Fibroblast of skin of back (primary cell): ENCODE data around the gene TUFT1. TPM values are rescaled to one million over a fixed set of nuclear protein-coding genes. Genes with fewer than 3 reads are reported as not detected.

Source experiments
- DNase-seq: peaks from one replicate; pipeline ENCODE4 v3.0.0-alpha.2; 2013
- polyA plus RNA-seq, 2 experiments: library from polyadenylated mRNA; unstranded; fragments of 120-200 nt; gene quantifications; one replicate each; pipeline ENCODE4 v1.2.1, GENCODE V29; 2013; ENCODE audit not compliant: insufficient read length in 2 of 2

TUFT1 gene, protein sequence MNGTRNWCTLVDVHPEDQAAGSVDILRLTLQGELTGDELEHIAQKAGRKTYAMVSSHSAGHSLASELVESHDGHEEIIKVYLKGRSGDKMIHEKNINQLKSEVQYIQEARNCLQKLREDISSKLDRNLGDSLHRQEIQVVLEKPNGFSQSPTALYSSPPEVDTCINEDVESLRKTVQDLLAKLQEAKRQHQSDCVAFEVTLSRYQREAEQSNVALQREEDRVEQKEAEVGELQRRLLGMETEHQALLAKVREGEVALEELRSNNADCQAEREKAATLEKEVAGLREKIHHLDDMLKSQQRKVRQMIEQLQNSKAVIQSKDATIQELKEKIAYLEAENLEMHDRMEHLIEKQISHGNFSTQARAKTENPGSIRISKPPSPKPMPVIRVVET
- 31.3 TPM for polyA plus RNA-seq (2013, experiment 1 of 2; ENCODE audit: insufficient read length)
- polyA plus RNA-seq (2013, experiment 2 of 2; ENCODE audit: insufficient read length), result 30.8 TPM

DNA sequence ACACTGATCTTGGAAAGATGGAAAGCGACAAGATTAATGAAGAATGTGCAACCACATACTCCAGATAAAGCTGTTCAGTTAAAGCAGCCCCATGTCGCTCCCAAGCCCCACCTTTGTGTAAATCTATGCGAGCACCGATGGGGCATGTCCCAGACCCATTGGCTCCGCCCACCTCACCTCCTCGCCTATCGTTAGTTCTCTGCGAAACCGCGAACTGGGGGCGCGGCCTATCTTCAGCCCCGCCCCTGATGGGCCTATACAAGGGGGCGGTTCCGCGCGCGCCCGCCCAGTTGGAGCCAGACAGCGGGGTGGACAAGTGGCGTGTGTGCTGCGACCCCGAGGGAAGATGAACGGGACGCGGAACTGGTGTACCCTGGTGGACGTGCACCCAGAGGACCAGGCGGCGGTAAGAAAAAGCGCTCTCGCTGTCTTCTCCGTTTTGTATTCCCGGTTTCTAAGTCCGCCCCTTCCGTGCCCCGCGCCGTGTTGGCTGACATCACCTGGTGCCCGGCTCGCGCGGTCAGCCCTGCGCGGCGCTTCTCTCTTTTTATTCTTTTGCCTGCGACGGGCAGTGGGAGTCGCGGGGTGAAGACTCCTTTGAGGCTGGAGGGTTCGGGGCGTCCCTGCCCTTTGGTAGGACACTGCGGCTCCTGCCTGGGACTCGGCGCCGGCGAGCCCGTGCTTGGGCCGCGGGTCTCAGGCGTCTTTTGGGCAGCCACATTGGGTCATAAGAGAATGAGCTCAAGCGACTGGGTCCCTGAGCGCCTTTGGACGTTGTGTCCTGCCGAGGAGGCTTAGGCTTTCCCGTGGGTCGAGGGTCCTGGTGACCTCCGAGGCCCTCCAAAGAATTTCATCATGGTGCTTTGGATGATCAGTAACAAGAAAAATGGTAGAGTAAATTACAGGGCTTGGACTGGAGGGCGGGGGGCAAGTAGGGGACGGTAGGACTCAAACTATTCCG lies at the start of gene TUFT1:
TUFT1 (plus strand) TSS at position 289 of the 961 bp plus-strand sequence; CDS start at position 347, 58 bp downstream.
- peak; percentile 92 for DNase-seq

GRCh38 chr1:151491641-151492040 lies 48.5 kb upstream of the TUFT1 start:
- DNase-seq, result no peak

GRCh38 chr1:151492120-151492519 lies 48.0 kb upstream of the TUFT1 start:
- no peak for DNase-seq

DNA sequence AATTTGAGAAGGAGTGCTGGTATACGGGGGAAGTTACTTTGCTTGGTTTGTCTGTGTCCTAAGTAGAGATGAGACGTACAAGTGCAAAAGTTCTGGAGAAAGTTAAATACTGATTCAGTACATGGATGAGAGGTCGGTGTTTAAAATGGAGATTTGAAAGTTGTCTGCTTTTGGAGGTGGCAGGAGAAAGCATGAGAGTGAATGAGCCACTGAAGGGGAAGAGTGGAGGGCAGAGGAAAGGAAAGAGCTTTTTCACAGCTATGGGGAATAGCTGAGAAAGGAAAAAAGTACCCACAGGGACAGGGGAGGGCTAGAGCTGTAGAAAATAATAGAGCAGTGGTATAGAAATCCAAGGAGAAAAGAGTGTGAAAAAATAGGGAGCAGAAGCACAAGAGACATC lies 47.1 kb upstream of the TUFT1 start:
- no peak for DNase-seq

GRCh38 chr1:151494741-151495281 lies 45.3 kb upstream of the TUFT1 start:
- peak; percentile 71 for DNase-seq

GRCh38 chr1:151495316-151495715 lies 44.8 kb upstream of the TUFT1 start:
- DNase-seq, result no peak

DNA sequence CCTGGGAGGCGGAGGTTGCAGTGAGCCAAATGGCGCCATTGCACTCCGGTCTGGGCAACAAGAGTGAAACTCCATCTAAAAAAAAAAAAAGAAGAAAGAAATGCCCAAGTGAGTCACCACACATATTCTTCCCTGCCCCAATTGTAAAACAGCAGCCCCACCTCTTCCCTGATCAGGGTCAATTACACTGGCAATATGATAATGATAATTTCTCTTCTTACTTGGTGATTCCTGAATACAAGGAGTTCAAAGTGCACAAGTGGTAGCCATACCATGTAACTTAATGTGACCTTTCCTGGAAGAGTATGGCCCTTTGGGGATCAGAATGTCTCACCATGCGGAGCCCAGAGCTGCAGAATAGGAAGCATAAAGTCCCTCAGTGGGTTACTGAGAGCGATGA lies 40.7 kb upstream of the TUFT1 start:
- no peak for DNase-seq

GRCh38 chr1:151499930-151500329 lies 40.2 kb upstream of the TUFT1 start:
- DNase-seq, result no peak

DNA sequence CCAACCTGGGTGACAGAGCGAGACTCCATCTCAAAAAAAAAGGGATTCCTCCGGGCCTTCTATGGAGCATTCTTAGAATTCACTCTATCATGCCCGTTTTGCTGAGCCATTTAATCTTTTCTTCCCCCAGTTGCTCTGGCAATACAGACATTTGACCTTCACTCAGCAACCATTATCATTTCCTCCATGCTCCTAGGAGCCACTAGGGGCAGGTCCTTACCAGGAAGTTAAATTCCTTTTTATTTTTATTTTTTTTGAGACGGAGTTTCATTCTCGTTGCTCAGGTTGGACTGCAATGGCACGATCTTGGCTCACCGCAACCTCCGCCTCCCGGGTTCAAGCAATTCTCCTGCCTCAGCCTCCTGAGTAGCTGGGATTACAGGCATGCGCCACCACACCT lies 38.6 kb upstream of the TUFT1 start:
- no peak for DNase-seq

DNA sequence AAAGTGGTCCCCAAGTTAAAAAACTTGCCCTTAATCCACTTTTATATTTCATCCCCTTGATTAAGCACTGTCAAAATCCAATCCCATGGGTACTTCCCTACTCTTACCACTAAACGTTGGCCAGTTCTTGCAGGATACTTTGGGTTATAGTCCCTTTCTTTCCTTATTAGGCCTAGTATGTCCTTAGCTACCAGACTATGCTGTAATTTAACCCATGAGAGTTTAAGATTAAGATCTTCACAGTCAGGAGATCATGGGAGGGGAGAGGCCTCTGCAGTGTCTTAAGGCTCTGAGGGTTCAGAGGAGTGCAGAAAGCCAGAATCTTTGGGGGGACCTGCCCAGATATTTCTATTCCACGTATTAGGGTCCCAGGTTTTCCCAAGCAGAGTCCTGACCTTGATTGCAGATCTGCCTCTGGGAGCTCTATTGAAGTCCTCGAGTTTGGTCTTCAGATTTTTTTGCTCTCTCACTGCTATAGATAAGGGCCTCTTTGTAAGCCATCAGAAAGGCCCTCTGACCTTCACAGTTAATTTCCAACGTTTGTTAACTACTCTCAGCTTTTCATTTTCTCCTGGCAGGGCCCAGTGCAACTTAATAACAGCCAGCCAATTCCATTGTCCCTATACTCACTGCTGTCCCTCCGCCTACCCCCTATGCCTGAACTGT lies 37.9 kb upstream of the TUFT1 start:
- no peak for DNase-seq

DNA sequence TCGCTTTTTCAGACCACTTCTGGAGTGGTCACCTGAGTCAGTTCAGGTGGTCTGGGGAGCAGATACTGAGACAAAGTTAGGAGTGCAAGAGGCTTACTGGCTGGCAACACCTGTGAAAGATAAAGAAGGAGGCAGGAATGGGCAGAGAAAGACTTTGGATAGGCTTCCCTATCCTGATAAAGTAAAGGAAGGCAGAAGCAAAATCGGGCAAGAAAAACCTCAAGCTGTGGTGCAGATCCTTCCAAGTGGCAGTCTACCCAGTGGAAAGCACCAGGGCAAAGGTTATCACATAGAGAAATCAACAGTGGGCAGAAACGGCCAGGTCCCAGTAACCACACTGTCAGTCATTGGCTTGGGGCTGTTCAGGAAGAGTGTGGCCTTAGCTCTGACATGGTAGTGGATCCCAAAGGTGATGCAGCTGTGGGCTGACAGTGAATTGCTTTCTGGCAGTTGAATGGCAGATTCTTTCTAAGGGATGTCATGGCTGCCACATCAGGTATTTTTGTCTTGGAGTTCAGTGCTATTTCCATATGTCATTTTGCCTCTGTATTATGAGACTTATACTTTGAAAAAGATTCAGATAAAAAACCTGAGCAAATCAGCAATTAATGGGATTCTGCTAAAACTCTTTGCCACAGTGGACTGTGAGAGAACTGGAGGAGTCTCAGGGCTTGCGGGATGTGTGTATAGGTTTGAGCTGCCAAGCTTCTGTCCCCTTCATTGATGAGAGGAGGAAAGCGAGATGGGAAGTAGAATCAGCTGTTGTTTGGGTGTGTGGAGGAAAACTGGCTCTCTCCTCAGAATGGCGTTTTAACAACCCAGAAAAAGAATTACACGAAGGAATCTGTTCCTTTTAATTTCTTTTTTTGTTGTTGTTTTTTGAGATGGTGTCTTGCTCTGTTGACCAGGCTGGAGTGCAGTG lies 37.0 kb upstream of the TUFT1 start:
- DNase-seq, result no peak

DNA sequence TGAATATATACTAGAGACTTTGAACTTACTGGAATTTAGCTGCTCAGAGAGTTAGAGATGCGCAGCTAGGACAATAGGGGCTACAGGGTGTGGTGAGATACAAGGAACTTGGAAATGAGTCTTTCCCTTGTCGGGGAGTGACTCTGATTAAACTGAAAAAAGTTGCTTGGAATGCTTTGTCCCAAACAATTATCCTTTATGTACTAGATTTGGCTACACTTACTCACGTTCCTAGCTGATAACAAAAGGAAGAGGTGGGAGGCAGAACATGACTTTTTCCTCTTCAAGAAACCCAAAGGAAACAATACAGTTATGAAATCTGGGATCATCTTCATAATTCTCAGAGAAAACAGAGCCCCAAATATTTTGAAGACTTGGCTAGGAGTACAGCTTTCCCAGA lies 35.9 kb upstream of the TUFT1 start:
- no peak for DNase-seq

DNA sequence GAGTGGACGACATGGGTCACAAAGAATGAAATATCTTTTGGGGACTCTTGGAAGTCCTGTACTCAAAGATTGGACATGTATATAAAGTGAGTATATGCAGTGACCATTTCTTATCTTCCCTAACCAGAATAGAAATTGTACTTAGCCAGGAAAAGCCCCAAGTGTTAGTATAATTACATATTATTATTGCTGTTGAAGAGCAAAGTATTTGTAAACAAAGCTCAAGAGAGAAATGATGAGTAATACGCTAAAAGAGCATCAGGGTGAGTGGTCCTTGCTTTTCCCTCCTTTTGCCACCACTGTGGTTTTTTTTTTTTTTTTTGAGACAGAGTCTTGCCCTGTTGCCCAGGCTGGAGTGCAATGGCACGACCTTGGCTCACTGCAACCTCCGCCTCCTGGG lies 35.4 kb upstream of the TUFT1 start:
- DNase-seq, result no peak

DNA sequence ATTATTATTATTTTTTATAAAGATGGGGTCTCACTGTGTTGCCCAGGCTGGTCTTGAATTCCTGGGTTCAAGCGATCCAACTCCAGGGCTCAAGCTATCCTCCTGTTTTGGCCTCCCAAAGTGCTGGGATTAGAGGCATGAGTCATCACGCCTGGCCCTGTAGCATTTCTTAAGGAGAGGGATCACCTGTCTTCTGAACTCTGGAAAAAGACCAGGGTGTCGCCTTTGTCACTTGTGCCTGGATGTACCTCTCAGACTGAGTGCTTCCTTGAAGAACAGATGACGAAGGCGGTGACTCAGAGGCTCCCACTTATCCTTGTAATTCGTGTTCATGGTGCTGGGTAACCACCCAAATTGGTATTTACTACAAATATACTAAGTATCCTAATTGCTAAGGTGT lies 31.3 kb upstream of the TUFT1 start:
- DNase-seq, result no peak

GRCh38 chr1:151509350-151510019 lies 30.6 kb upstream of the TUFT1 start:
- no peak for DNase-seq

- DNase-seq, result no peak
Measured at GRCh38 chr1:151510020-151510405, 30.1 kb upstream of the TUFT1 start.

- DNase-seq, result no peak
Measured at GRCh38 chr1:151510614-151510956, 29.5 kb upstream of the TUFT1 start.

DNA sequence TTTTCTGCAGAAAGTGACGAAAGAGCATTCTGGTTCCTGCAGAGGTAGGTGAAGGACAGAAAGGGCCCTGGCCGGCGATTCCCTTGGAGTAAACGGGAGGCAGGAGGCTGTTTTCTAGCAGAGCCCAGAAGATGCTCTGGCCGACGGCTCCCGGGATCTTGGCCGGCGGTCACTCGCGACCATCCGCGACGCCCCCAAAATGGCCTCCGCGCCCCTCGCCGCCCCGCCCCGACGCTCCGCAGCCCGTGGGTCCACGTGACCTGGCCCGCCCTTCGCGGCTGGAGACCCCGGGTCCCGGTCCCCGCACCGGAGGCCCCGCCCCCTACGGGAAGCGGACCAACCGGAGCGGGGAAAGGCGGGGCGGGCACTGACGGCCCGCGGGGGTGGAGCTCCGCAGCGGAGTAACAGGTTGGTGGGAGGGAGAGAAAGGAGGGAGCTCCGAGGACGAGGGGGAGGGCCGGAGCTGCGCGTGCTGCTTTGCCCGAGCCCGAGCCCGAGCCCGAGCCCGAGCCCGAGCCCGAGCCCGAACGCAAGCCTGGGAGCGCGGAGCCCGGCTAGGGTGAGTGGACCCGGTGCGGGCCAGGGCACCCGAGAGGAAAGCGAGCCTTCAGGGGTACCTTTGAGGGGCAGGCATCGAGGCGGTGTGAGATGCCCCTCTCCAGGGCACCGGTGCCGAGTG lies 29.0 kb upstream of the TUFT1 start, which contains the start of gene CGN:
CGN (plus strand) TSS at position 431 of the 679 bp plus-strand sequence. CDS start 7,133 bp downstream, outside the sequence.
- peak; percentile 70 for DNase-seq

DNA sequence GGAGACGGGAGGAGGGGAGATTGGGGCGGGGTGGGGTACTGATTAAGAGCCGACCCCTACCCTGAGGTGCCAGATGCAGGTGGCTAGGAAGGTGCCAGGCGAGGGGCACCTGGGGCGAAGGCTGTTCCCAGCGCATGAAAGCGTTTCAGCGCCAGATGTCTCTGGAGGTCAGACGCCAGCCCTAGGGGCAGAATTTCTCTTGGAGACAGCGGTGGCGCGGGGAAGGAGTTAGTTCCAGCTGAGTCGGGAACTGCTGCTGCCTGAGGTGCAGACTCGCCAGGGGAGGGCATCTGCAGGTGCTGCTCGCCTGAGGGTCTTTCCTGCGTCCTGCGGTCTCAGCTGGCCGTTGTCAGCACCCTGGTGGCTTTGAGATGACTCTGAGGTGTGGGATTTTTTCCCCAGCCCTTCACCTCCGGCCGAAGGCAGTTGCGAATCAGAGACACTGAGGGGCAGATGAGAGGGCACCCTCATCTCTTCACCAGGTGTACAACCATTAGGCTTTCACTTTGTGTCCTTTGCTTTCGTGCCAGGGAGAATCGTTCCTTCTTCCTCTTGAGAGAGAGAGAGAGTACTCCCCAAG lies 28.4 kb upstream of the TUFT1 start:
- DNase-seq, result no peak

GRCh38 chr1:151512326-151512725 lies 27.8 kb upstream of the TUFT1 start:
- DNase-seq, result no peak
